ENCODE measurements around the gene HNRNPA2B1.

GRCh38 chr7:26188206-26188956 is 12.2 kb downstream of the HNRNPA2B1 start:
- no peak for TF ChIP-seq CTCF (IDR thresholded peaks at IDR 0.05)
- TF ChIP-seq POLR2AphosphoS5 (IDR thresholded peaks at IDR 0.05): peak in 1 of 2 donors; percentile 12
- TF ChIP-seq EP300 (IDR thresholded peaks at IDR 0.05): no peak
- TF ChIP-seq POLR2A (IDR thresholded peaks at IDR 0.05): no peak

All from upper lobe of left lung (tissue), 4 donors.